IPS DF 4.7 (cell line): Measurements from ENCODE around the gene PLEKHG4B.
"Not testable (repeated sequence)": the region's sequence is repeated elsewhere in the genome, so short reads cannot be mapped to it uniquely, and the experiment has no call there.

Experiments used
- DNase-seq: peaks from one replicate; pipeline ENCODE4 v3.0.0-alpha.2; 2013; ENCODE audit warnings: low spot score; ENCODE audit errors: extremely low read depth

The PLEKHG4B gene

DNA sequence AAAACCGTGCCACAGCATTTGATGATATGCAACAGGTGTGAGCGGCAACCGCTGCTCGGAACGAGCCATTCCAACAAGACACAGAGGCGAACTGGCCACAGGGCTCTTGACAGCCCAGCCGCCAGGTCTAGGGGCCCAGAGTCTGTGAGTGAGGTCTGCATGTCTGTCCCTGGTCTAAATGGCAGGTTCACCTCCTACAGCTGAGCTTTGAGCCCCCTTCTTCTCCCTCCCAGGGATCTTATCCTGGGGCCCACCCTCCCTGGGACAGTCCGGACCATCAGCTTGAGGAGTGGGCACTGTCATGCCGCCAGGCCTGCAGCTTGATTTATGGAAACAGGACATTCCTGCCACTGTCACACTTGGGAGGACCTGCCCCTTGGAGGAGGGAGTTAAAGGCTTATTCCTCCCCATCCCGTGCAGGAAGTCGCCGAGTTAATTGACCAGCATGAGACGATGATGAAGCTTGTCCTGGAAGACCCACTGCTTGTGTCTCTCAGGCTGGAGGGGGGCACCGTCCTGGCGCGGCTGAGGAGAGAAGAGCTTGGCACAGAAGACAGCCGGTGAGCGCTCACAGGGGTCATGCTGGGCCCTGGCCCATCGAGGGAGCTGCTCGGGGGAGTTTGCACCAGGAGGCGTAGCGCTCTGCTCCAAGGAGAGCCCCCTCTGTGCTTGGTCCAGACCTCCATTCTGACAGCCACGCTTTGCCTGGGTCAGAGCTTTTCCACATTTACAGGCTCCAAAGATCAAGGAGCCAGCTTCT is 63.9 kb downstream of the PLEKHG4B start:
- DNase-seq = no peak

DNA sequence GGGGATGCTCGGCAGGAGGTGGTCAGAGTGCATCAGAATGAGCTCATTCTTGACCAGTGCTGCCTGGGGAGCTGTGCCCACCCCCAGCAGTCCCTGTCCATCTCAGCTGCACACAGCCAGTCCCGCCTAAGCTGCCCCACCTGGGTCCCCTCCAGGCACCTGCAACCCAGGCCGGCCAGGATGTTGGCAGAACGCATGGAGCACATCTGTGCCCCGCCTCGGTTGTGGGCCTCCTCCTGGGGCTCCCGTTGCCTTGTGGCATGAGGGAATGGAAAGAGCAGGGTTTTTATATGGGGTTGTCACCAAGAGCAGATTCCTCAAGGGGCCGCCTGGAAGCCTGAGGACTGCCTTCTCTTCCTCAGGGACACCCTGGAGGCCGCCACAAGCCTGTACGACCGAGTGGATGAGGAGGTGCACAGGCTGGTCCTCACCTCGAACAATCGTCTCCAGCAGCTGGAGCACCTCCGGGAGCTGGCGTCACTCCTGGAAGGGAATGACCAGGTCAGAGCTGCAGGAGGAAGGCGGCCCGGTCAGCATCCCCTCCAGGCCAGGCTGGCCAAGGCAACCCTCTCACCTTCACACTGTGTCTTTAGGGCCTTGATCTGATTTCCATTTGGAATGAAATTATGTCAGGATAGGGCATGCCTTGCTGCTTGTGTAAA is 64.6 kb downstream of the PLEKHG4B start:
- DNase-seq = no peak

DNA sequence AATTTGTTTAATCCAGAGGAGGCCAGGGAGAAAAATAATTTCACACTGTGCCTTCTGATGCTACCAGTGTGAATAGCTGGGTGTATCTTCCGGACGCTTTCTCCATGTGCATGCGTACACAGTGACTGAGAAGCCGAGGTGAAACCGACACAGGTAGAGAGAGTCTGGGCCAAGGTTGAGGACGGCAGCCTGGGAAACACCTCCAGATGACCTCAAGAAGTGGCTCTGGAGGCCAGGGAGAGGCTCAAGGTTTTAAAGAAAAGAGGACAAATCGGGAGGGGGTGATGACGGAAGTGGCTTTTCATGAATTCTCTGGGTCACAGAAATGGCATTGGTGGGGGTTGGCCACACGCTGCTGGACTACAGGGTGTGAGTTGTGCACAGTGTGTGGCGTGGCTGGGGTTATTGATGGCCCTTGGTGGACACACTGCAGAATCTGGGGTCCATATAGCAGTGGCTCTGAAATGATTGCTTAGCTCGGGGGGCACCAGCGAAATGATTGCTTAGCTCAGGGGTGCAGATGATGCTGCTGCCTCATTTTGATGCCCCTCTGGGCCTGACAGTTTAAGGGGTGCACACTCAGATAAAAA is 65.3 kb downstream of the PLEKHG4B start:
- DNase-seq = no peak

DNA sequence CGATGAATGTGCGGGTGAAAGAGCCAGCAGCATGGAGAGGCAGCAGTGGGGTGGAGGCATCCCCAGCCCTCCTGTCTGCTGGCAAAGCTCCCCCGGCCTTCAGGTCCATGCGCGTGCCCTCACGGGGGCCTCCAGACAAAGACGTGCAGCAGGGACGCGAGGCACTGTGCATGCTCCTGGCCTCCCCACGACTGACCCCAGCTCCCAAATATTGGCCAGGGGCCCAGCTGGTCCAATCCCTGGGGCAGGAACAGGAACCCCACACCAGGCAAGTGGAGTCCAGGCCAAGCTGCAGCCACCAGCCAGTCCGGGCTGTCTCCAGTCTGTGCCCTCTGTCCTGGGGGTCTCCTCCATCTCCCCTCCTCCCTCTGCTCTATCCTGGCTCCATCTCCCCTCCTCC is 65.8 kb downstream of the PLEKHG4B start:
- no peak for DNase-seq

DNA sequence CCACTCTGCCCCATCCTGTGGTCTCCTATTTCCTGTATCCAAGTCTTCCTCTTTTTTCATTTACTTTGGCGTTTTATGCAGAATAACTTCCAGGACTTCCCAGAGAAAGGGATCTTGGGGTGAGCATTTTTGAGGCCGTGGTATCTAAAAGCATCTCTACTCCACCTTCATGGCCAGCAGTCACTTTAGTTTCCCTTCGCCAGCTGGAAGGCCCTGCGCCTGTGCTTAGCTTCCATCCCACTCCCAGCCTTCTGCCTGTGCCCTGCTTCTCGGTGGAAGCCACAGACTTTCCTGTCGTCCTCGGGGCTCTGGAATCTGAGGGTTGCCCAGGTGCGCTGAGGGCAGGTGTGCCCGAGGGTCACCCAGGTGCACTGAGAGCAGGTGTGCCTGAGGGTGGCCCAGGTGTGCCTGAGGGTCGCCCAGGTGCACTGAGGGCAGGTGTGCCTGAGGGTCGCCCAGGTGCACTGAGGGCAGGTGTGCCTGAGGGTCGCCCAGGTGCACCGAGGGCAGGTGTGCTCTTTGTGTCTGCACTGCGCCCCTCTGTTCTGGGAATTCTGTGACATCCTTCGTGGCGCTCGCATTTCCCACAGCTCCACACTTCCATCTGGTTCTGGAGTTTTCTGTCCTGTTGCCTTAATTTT is 67.0 kb downstream of the PLEKHG4B start:
- no peak for DNase-seq

DNA sequence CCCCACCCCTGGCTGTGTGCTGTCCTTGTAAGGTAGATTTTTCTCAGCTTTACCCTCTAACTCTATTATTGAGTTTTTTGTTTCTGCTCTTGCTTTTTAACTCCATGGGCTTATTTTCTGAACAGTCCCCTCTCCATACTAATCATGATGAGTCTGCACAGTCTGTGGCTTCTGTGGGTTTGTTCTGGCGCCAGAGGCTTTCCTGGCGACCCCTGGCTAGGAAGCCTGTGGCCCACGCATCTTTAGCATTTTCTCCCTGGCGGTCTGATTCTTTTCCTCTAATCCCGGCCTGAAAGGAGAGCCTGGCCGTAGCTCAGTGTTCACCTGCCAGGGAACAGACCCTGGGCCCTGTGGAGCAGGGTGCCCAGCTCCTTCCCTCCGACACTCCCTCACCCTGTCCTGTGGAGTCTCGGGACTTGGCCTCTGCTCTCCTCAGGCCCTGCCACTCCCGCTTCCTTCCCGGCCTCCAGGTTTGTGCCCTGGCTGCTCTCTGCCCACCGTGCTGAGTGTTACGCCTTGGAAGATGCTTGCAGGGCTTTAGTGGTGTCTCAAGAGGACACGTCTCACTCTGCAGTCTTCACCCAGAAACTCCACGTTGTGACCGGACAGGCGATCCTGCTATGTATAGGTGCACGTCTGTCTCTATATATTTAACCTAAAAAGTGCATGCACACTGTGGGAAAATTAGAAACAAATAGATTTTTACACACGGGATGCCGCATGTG is 67.6 kb downstream of the PLEKHG4B start:
- DNase-seq = no peak

DNA sequence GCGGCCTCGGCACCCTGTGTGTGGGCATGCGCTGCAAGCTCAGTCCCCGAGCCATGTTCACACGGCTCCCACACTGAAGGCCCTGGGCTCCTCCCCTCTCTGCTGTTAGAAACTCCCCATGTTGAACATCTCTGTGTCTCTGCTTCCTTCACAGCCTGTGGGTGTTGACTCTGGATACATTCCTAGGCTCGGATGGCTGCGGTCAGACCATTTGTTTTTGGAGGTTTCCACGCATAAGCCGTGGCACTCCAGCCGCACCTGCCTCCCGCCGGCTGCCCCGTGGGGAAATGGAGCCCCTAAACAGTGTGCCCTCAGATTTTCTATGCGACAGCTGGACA is 68.2 kb downstream of the PLEKHG4B start:
- no peak for DNase-seq

DNA sequence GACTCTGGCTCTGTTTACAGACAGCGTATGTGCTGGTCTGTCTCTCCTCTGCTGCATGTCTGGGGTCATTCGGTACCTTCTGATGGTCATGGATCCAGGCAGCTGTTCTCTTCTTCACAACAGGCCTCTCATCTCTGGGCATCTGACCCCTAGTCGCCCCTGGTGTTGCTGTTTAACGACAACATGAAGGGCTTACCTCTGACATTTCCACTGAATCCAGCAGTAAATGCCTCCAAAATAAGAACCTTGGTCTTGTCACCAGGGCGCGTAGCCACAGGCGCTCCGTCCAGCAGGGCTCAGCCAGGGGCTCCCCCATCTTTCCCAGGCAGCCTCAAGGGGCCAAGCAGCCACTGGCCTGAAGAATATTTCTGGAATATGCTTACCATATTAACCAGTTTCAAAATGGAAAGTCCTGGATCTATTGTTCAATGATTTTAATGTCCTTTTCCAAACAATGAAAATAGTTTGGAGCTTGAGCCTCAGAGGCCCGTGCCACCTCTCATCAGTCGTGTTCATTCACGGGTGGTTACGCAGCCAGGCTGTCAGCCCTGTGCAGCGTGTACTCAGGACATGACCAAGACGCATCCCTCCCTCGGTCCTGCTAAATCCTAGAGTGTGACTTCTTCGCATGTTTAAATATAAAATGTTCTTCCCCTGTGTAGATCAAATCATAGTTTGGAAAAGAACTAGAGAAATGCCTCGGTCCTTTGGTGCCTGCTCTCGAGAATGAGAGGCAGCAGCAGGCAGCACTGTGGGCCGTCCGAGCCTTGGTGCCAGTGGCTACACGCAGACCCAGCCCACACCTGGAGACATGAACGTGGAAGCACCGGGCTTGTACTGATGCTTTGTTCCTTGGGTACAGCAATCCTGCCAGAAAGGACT is 69.2 kb downstream of the PLEKHG4B start:
- no peak for DNase-seq

DNA sequence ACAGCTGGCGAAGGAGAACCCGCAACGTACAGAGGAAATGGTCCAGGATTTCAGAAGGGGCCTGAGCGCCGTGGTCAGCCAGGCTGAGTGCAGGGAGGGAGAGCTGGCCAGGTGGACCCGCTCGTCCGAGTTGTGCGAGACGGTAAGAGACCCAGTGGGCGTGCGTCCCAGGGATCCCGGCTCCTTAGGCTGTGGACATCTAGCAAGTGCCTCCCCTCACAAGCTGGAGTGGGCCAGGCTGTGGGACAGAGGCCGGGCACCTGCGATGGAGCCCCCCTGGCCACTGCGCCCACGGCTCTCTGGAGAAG is 69.8 kb downstream of the PLEKHG4B start:
- no peak for DNase-seq

DNA sequence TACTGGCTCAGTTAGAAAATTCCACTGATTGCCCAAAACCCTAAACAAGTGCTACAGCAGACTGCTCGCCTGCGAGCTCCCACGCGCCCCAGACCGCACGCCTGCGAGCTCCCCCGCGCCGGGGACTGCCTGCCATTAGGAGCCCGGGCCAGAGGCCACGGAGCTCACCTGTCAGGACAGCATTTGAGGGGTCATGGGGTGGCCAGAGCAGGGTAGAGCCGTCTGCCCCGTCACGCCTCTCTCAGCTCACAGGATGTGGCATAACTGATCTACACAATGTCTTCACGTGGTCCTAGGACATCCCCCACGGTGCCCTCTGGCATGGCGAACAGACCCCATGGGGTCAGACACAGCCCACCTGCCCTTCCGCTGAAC is 70.2 kb downstream of the PLEKHG4B start:
- no peak for DNase-seq

DNA sequence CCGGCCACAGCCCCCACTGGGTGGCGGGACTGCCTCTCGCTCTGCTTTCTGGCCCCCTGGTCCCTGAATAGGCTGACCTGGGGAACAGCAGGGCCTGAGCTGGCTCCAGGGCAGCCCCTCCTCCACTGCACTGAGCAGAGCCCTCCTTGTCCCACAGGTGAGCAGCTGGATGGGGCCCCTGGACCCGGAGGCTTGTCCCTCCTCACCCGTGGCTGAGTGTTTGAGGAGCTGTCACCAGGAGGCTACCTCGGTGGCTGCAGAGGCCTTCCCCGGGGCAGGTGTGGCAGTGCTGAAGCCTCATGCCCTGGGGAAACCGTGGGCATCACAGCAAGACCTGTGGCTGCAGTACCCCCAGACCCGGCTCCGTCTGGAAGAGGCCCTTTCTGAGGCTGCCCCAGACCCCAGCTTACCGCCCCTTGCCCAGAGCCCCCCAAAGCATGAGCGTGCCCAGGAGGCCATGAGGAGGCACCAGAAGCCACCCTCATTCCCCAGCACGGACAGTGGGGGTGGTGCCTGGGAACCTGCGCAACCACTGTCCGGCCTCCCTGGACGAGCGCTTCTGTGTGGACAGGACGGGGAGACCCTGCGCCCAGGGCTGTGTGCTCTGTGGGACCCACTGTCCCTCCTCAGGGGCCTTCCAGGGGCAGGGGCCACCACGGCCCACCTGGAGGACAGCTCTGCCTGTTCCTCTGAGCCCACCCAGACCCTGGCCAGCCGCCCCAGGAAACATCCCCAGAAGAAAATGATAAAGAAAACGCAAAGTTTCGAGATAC is 70.8 kb downstream of the PLEKHG4B start:
- no peak for DNase-seq

DNA sequence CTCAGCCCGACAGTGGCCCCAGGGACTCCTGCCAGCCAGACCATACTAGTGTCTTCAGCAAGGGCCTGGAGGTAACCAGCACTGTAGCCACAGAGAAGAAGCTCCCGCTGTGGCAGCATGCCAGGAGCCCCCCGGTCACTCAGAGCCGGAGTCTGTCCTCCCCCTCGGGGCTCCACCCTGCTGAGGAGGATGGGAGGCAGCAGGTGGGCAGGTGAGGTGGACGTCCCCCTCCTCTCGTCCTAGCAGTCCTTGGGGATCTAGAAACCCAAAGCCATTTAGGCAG is 71.3 kb downstream of the PLEKHG4B start:
- no peak for DNase-seq

DNA sequence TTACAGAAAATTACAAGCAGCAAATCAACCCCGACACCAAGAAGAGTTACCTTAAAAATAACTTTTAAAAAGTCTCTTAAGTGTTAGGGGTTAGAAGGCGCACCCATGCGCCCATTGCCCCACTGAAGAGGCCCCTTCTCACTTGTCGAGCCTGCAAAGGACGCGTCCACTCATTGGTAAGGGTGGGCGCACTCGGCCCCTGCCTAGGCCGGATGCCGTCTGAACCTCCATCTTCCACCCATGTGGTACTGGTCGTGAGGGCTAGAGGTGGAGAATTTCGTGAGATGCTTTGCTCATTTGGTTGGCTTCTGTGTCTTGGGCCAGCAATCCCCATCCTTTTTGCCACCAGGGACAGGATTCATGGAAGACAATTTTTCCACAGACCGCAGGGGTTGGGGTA is 71.9 kb downstream of the PLEKHG4B start:
- no peak for DNase-seq

DNA sequence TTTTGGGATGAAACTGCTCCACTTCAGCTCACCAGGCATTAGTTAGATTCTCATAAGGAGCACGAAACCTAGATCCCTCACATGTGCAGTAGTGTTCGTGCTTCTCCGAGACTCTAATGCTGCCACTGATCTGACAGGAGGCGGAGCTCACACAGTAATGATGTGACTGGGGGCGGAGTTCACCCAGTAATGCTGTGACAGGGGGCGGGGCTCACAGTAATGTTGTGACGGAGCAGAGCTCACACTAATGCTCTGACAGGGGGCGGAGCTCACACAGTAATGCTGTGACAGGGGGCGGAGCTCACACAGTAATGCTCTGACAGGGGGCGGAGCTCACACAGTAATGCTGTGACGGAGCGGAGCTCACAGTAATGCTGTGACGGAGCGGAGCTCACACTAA is 72.3 kb downstream of the PLEKHG4B start:
- no peak for DNase-seq

DNA sequence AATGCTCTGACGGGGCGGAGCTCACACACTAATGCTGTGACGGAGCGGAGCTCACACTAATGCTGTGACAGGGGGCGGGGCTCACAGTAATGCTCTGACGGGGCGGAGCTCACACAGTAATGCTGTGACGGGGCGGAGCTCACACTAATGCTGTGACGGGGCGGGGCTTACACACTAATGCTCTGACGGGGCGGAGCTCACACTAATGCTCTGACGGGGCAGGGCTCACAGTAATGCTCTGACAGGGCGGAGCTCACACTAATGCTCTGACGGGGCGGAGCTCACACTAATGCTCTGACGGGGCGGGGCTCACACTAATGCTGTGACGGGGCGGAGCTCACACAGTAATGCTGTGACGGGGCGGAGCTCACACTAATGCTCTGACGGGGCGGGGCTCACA is 72.8 kb downstream of the PLEKHG4B start:
- DNase-seq = not testable (repeated sequence)

DNA sequence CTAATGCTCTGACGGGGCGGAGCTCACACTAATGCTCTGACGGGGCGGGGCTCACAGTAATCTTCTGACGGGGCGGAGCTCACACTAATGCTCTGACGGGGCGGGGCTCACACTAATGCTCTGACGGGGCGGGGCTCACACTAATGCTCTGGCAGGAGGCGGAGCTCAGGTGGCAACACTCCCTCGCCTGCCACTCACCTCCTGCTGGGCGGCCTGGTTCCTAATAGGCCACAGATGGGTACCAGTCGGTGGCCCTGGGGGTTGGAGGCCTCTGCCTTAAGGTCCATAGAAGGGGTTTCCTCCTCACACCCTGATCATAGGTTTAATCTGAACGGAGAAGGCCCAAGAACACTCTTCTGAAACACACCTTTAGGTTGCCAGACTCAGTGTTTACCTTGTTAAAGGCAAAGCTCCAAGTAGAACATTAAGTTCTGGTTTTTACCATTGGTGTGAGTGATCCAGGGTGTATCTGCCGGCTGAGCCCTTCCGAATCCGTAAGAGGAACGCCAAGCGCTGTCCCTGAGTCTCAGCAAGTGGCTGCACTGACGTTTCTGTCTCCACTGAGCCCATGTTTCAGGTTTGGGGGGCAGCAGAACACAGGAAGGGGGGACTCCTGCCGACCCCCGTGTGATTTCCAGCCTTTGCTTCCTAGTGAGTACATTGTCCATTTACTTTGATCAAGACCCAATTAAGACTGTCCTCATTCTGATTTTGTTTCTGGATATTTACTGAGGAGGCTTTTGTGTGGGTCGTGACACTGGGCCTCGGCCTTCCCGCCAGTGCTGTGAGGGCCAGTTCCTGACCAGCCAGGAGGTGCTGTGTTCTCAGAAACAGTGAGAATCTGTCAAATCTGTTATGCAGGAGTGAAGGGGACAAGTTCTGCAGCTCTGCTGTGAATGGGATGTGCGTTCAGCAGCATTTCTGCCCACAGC is 74.7 kb downstream of the PLEKHG4B start:
- DNase-seq = no peak

DNA sequence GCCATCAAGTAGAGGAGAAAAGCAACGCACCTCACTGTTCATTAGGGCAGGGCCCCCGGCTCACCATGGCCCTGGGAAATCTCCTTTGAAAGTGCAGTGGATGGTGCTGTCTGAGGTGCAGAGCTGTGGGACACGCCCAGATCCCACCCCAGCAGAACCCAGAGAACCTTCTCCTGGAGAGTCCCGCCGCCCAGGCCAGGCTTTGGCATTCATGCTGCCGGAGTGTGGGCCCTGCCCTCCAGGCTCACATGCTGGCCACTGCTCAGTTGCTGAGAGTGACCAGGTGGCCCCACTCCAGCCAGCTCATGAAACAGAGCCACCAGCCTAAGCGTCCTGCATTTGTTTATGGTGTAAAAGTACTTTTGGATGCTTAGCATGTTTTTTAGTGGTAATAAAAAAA is 75.5 kb downstream of the PLEKHG4B start:
- no peak for DNase-seq

DNA sequence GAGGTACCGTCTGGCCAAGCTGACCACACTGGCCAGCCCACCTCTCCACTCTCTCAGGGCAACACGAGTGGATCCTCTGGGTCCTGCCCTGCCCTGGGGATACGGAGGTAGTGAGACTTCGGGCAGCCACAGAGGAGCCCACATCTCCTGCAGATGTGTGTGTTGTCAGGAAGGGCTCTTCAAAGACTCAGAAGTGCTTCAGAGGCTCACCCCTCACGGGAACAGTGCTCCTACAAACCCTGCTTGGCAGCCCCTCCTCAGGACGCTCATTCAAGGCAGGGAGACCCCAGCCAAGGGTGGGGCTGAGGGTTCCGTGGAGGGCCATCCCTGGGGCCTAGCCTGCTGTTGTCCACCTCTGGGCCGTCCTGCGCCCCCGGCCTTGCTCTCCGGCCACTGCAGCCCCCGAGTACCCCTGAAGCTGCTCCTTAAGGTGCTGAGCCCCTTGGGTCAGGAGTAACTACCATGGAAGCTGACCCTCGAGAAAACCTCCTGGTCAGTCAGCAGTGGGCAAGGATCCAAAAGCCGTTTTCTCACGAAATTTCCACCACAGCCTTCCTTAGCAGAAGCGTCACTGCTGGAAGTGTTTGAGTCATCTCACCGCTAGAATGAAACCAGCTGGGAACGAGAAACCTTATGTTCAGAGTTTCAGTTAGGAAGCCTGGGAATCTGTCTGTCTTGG is 76.2 kb downstream of the PLEKHG4B start:
- no peak for DNase-seq
